HepG2 (cell line): Measurements from ENCODE around the gene AMPD2.

Experiments
- CTCF ChIP-seq: sonication (generic); formaldehyde crosslinking; IDR thresholded peaks from 2 replicates; pipeline ENCODE4 v1.5.0; 2020; ENCODE audit warnings: mild to moderate bottlenecking, missing genetic modification reagents, moderate library complexity
- FOSL1 ChIP-seq: sonication (generic); formaldehyde crosslinking; IDR thresholded peaks from 2 replicates; pipeline ENCODE4 v1.9.0; 2021; ENCODE audit warnings: missing genetic modification reagents, borderline replicate concordance
- GABPA ChIP-seq, 2 experiments: IDR thresholded peaks; 2 replicates each; pipeline ENCODE4 v1.6.1; 2011 to 2016; ENCODE audit warnings: low read depth in 2 of 2, low read length in 1 of 2, missing biosample characterization in 1 of 2, missing genetic modification characterization in 1 of 2
- PBX3 ChIP-seq: sonication (generic); formaldehyde crosslinking; IDR thresholded peaks from 2 replicates; pipeline ENCODE4 v1.8.1; 2023; ENCODE audit warnings: missing genetic modification reagents, inconsistent platforms, borderline replicate concordance
- POLR2A ChIP-seq, 2 experiments: IDR thresholded peaks; 2 replicates each; pipeline ENCODE4 v1.6.1; 2011; ENCODE audit warnings: low read depth in 2 of 2, low read length in 2 of 2, mild to moderate bottlenecking in 1 of 2, moderate library complexity in 1 of 2; ENCODE audit not compliant: insufficient read depth in 1 of 2
- POLR2AphosphoS5 ChIP-seq: IDR thresholded peaks from 2 replicates; pipeline ENCODE4 v1.6.1; 2012; ENCODE audit warnings: low read depth, low read length
- PRDM10 ChIP-seq: sonication (generic); formaldehyde crosslinking; IDR thresholded peaks from 2 replicates; pipeline ENCODE4 v1.4.0; 2020; ENCODE audit warnings: low read depth, missing genetic modification reagents
- STAT6 ChIP-seq: sonication (generic); formaldehyde crosslinking; IDR thresholded peaks from 2 replicates; pipeline ENCODE4 v1.4.0; 2020; ENCODE audit warnings: missing genetic modification reagents, mild to moderate bottlenecking, borderline replicate concordance
- TAF1 ChIP-seq: sonication (generic); formaldehyde crosslinking; IDR thresholded peaks from 2 replicates; pipeline ENCODE4 v1.4.0; 2020; ENCODE audit warnings: missing genetic modification reagents
- ZKSCAN1 ChIP-seq: fragments of 150-350 bp; IDR thresholded peaks from 2 replicates; pipeline ENCODE4 v1.6.1; 2014; ENCODE audit warnings: low read length
- ZNF639 ChIP-seq: conservative IDR thresholded peaks from 2 replicates; pipeline ENCODE4 v1.6.1; 2018; ENCODE audit warnings: missing genetic modification reagents
- ZNF737 ChIP-seq: sonication (generic); formaldehyde crosslinking; IDR thresholded peaks from 2 replicates; pipeline ENCODE4 v1.5.0; 2020; ENCODE audit warnings: missing genetic modification reagents, mild to moderate bottlenecking, borderline replicate concordance

GRCh38 chr1:109627692-109628399 lies 8.2 kb downstream of the AMPD2 start:
- no peak for TF ChIP-seq ZNF639 (CRISPR knock-in tag)
- no peak for TF ChIP-seq CTCF (CRISPR knock-in tag)
- no peak for TF ChIP-seq PRDM10 (CRISPR knock-in tag)
- no peak for TF ChIP-seq TAF1 (CRISPR knock-in tag)
- no peak for TF ChIP-seq POLR2AphosphoS5
- TF ChIP-seq PBX3 (CRISPR knock-in tag), result no peak
- no peak for TF ChIP-seq STAT6 (CRISPR knock-in tag)
- no peak for TF ChIP-seq FOSL1 (CRISPR knock-in tag)
- no peak for TF ChIP-seq ZKSCAN1
- TF ChIP-seq POLR2A (IDR thresholded peaks at IDR 0.05; ENCODE audit: insufficient read depth in 1 of 2, low read depth in 2 of 2, low read length in 2 of 2), result no peak
- no peak for TF ChIP-seq GABPA (IDR thresholded peaks at IDR 0.05; ENCODE audit: low read depth, low read length)
- TF ChIP-seq GABPA (CRISPR knock-in tag; IDR thresholded peaks at IDR 0.05; ENCODE audit: low read depth), result no peak
- no peak for TF ChIP-seq ZNF737 (CRISPR knock-in tag)
